HG03066 (cell line): ENCODE measurements around the gene IFNA2.
"Not testable (repeated sequence)": the region's sequence is repeated elsewhere in the genome, so short reads cannot be mapped to it uniquely, and the experiment has no call there.

Source experiments
- ATAC-seq: cut with Tn5 transposase; IDR thresholded peaks from one replicate; pipeline ENCODE4 v1.9.1; 2021; ENCODE audit warnings: low read depth; ENCODE audit not compliant: unreplicated experiment

IFNA2 gene

GRCh38 chr9:21383627-21384026 is 1.6 kb downstream of the IFNA2 start:
- no peak for ATAC-seq

- ATAC-seq: peak; percentile 97
Observed at GRCh38 chr9:21381448-21382339, 3.5 kb downstream of the IFNA2 start.

- not testable (repeated sequence) for ATAC-seq
Observed at GRCh38 chr9:21371467-21371866, 13.7 kb downstream of the IFNA2 start.

- ATAC-seq: no peak
Observed at GRCh38 chr9:21367957-21368356, 17.2 kb downstream of the IFNA2 start, which contains the start of gene IFNA13. Gene IFNA13 (minus strand): TSS chr9:21368057. CDS start chr9:21368010, 47 bp downstream.

- ATAC-seq: peak; percentile 90
Observed at GRCh38 chr9:21367169-21367568, 18.0 kb downstream of the IFNA2 start.

GRCh38 chr9:21362287-21362686 is 22.9 kb downstream of the IFNA2 start:
- no peak for ATAC-seq

- ATAC-seq: peak; percentile 89
Observed at GRCh38 chr9:21357479-21358460, 27.4 kb downstream of the IFNA2 start.

GRCh38 chr9:21350787-21351186 is 34.4 kb downstream of the IFNA2 start, which contains the start of gene IFNA6:
Gene IFNA6 (minus strand): TSS chr9:21350887. CDS start chr9:21350887, 0 bp downstream.
- ATAC-seq: no peak

GRCh38 chr9:21348430-21348970 is 36.7 kb downstream of the IFNA2 start:
- ATAC-seq: no peak

GRCh38 chr9:21340735-21341134 is 44.5 kb downstream of the IFNA2 start:
- no peak for ATAC-seq

GRCh38 chr9:21336457-21336856 is 48.7 kb downstream of the IFNA2 start:
- no peak for ATAC-seq

GRCh38 chr9:21334701-21335632 is 50.2 kb downstream of the IFNA2 start, which contains the start of gene KLHL9:
Gene KLHL9 (minus strand): TSS chr9:21335404. CDS start chr9:21334859, 545 bp downstream.
- ATAC-seq: peak; percentile 85
